HG03342 (cell line): ENCODE data around the gene ALMS1.
"Not testable (repeated sequence)": the region's sequence is repeated elsewhere in the genome, so short reads cannot be mapped to it uniquely, and the experiment has no call there.

Experiments used
- ATAC-seq: cut with Tn5 transposase; IDR thresholded peaks from one replicate; pipeline ENCODE4 v1.9.1; 2021; ENCODE audit warnings: mild to moderate bottlenecking, moderate library complexity; ENCODE audit not compliant: unreplicated experiment

ALMS1 gene

GRCh38 chr2:73385504-73386341 is at the start of gene ALMS1:
Gene ALMS1 (plus strand): TSS chr2:73385836. CDS start chr2:73385869, 33 bp downstream.
- peak; percentile 87 for ATAC-seq

GRCh38 chr2:73337828-73338227 is 47.8 kb upstream of the ALMS1 start:
- no peak for ATAC-seq

GRCh38 chr2:73339201-73339600 is 46.4 kb upstream of the ALMS1 start:
- ATAC-seq, result no peak

GRCh38 chr2:73341039-73341438 is 44.6 kb upstream of the ALMS1 start:
- no peak for ATAC-seq

GRCh38 chr2:73343992-73344391 is 41.6 kb upstream of the ALMS1 start:
- ATAC-seq, result no peak

- not testable (repeated sequence) for ATAC-seq
Measured at GRCh38 chr2:73344747-73345146, 40.9 kb upstream of the ALMS1 start.

- no peak for ATAC-seq
Measured at GRCh38 chr2:73350035-73350691, 35.5 kb upstream of the ALMS1 start.

- no peak for ATAC-seq
Measured at GRCh38 chr2:73356097-73356496, 29.5 kb upstream of the ALMS1 start.

GRCh38 chr2:73359915-73360697 is 25.5 kb upstream of the ALMS1 start:
- no peak for ATAC-seq

GRCh38 chr2:73366060-73366459 is 19.6 kb upstream of the ALMS1 start:
- ATAC-seq, result no peak

- no peak for ATAC-seq
Measured at GRCh38 chr2:73368781-73369180, 16.9 kb upstream of the ALMS1 start.

GRCh38 chr2:73370348-73370747 is 15.3 kb upstream of the ALMS1 start:
- no peak for ATAC-seq

GRCh38 chr2:73373344-73373743 is 12.3 kb upstream of the ALMS1 start:
- no peak for ATAC-seq

GRCh38 chr2:73374269-73374668 is 11.4 kb upstream of the ALMS1 start:
- no peak for ATAC-seq

- no peak for ATAC-seq
Measured at GRCh38 chr2:73376681-73377080, 9.0 kb upstream of the ALMS1 start.

- ATAC-seq, result no peak
Measured at GRCh38 chr2:73383036-73383435, 2.6 kb upstream of the ALMS1 start.

GRCh38 chr2:73385123-73385503 is 523 bp upstream of the ALMS1 start:
- no peak for ATAC-seq

GRCh38 chr2:73386342-73386868 is 769 bp downstream of the ALMS1 start:
- peak; percentile 14 for ATAC-seq

- ATAC-seq, result no peak
Measured at GRCh38 chr2:73386894-73387636, 1.4 kb downstream of the ALMS1 start.

- no peak for ATAC-seq
Measured at GRCh38 chr2:73402386-73403103, 16.9 kb downstream of the ALMS1 start.
